GM19351 (cell line): ENCODE results near the gene HSP90AA1.
A peak's percentile ranks its signal among the peaks of the same experiment; 100 is the strongest.
"Not testable (repeated sequence)": the region's sequence is repeated elsewhere in the genome, so short reads cannot be mapped to it uniquely, and the experiment has no call there.

Experiments used
- ATAC-seq: cut with Tn5 transposase; IDR thresholded peaks from one replicate; pipeline ENCODE4 v1.9.1; 2021; ENCODE audit warnings: mild to moderate bottlenecking, moderate library complexity; ENCODE audit not compliant: unreplicated experiment

The HSP90AA1 gene

GRCh38 chr14:102095231-102095870 lies 8.5 kb upstream of the HSP90AA1 start:
- ATAC-seq = no peak

GRCh38 chr14:102094101-102094500 lies 7.3 kb upstream of the HSP90AA1 start:
- ATAC-seq = no peak

GRCh38 chr14:102092806-102093205 lies 6.0 kb upstream of the HSP90AA1 start:
- no peak for ATAC-seq

- ATAC-seq = no peak
Observed at GRCh38 chr14:102090713-102091112, 3.9 kb upstream of the HSP90AA1 start.

- ATAC-seq = no peak
Observed at GRCh38 chr14:102089621-102090343, 2.9 kb upstream of the HSP90AA1 start.

GRCh38 chr14:102088012-102088792 lies 1.4 kb upstream of the HSP90AA1 start:
- no peak for ATAC-seq

- ATAC-seq = no peak
Observed at GRCh38 chr14:102087762-102088011, 843 bp upstream of the HSP90AA1 start.

GRCh38 chr14:102086709-102086971 lies 204 bp downstream of the HSP90AA1 start:
- peak; percentile 18 for ATAC-seq

- peak; percentile 37 for ATAC-seq
Observed at GRCh38 chr14:102085948-102086708, 716 bp downstream of the HSP90AA1 start.

GRCh38 chr14:102085488-102085887 lies 1.4 kb downstream of the HSP90AA1 start:
- ATAC-seq = no peak

GRCh38 chr14:102084931-102085330 lies 1.9 kb downstream of the HSP90AA1 start:
- no peak for ATAC-seq

- ATAC-seq = not testable (repeated sequence)
Observed at GRCh38 chr14:102084522-102084921, 2.3 kb downstream of the HSP90AA1 start.

GRCh38 chr14:102081231-102082080 lies 5.4 kb downstream of the HSP90AA1 start:
- no peak for ATAC-seq

GRCh38 chr14:102080183-102081080 lies 6.4 kb downstream of the HSP90AA1 start:
- ATAC-seq = no peak

GRCh38 chr14:102079700-102079979 lies 7.2 kb downstream of the HSP90AA1 start:
- ATAC-seq = no peak

- no peak for ATAC-seq
Observed at GRCh38 chr14:102078831-102079699, 7.8 kb downstream of the HSP90AA1 start.

GRCh38 chr14:102078361-102078791 lies 8.5 kb downstream of the HSP90AA1 start:
- not testable (repeated sequence) for ATAC-seq

- ATAC-seq = no peak
Observed at GRCh38 chr14:102077382-102077709, 9.5 kb downstream of the HSP90AA1 start.

GRCh38 chr14:102075155-102075554 lies 11.7 kb downstream of the HSP90AA1 start:
- ATAC-seq = no peak
